H1 (cell line): ENCODE measurements around the gene TXNDC16. TPM values are rescaled to one million over a fixed set of nuclear protein-coding genes. Genes with fewer than 3 reads are reported as not detected.

ENCODE experiments used
- CTCF ChIA-PET: fragments of 300-600 bp; sonication (Branson Sonifier 250); formaldehyde crosslinking; loops from one replicate; lab custom pipeline; 2021; ENCODE audit not compliant: partially characterized antibody; lab: Charles Lee
- POLR2A ChIA-PET: fragments of 300-600 bp; sonication (Branson Sonifier 250); formaldehyde crosslinking; loops from one replicate; lab custom pipeline; 2021; ENCODE audit warnings: inconsistent platforms; ENCODE audit not compliant: partially characterized antibody; lab: Charles Lee
- DNase-seq, 2 experiments: peaks; one replicate each; pipeline versions ENCODE4 v3.0.0 to v3.0.0-alpha.2; 2010 to 2022; ENCODE audit warnings: low spot score in 2 of 2, low read depth in 1 of 2, mixed read lengths in 1 of 2
- FAIRE-seq: peaks from 2 replicates; lab custom pipeline; 2011; peaks lifted over from hg19 to GRCh38; lab: Jason Lieb, UNC
- H2AFZ ChIP-seq: 2 replicates; pipeline ENCODE4 v1.8.1; 2012; ENCODE audit warnings: low read length, inconsistent platforms
- H2AK5ac ChIP-seq: 2 replicates; pipeline ENCODE4 v1.6.1; 2013; ENCODE audit warnings: low read depth, low read length
- H2BK120ac ChIP-seq: replicated peaks from 2 replicates; pipeline ENCODE3; 2013; ENCODE audit warnings: low read depth, low read length, inconsistent platforms
- H2BK12ac ChIP-seq: 2 replicates; pipeline ENCODE4 v1.6.1; 2013; ENCODE audit warnings: low read depth, low read length
- H2BK15ac ChIP-seq: 2 replicates; pipeline ENCODE4 v1.6.1; 2013; ENCODE audit warnings: low read length
- H2BK20ac ChIP-seq: 2 replicates; pipeline ENCODE4 v1.6.1; 2013; ENCODE audit warnings: low read length
- H2BK5ac ChIP-seq: 2 replicates; pipeline ENCODE4 v1.6.1; 2013; ENCODE audit warnings: low read depth, low read length
- H3K14ac ChIP-seq: 2 replicates; pipeline ENCODE4 v1.6.1; 2013; ENCODE audit warnings: inconsistent platforms; ENCODE audit not compliant: insufficient read length
- H3K18ac ChIP-seq: 2 replicates; pipeline ENCODE4 v1.6.1; 2013; ENCODE audit warnings: low read length; ENCODE audit errors: extremely low read depth
- H3K23ac ChIP-seq: 2 replicates; pipeline ENCODE4 v1.6.1; 2013; ENCODE audit warnings: inconsistent platforms; ENCODE audit not compliant: insufficient read length
- H3K23me2 ChIP-seq: 2 replicates; pipeline ENCODE4 v1.6.1; 2013; ENCODE audit warnings: low read depth, low read length
- H3K27ac ChIP-seq: 2 replicates; pipeline ENCODE4 v1.6.1; 2011; ENCODE audit warnings: low read depth, low read length, inconsistent platforms
- H3K27me3 ChIP-seq, 4 experiments: replicated peaks in 1 of 4; 1 replicate in 1 of 4; 2 replicates in 3 of 4; pipeline versions ENCODE4 v1.6.1 to v1.8.1; 2011 to 2013; ENCODE audit warnings: low read length in 3 of 4, mild to moderate bottlenecking in 3 of 4, inconsistent platforms in 2 of 4, mixed read lengths in 2 of 4, moderate library complexity in 1 of 4; ENCODE audit not compliant: control insufficient read depth in 3 of 4, insufficient read depth in 3 of 4; ENCODE audit errors: extremely low read depth in 1 of 4
- H3K36me3 ChIP-seq, 4 experiments: 2 replicates each; pipeline versions ENCODE4 v1.6.1 to v1.8.1; 2011 to 2013; ENCODE audit warnings: mild to moderate bottlenecking in 4 of 4, low read length in 3 of 4, moderate library complexity in 2 of 4, control low read depth in 1 of 4, inconsistent platforms in 1 of 4; ENCODE audit not compliant: insufficient read depth in 4 of 4, control insufficient read depth in 2 of 4
- H3K4ac ChIP-seq: replicated peaks from 2 replicates; pipeline ENCODE3; 2013; ENCODE audit warnings: low read length, low read depth, mixed read lengths, inconsistent platforms; ENCODE audit not compliant: insufficient read length
- H3K4me1 ChIP-seq, 4 experiments: replicated peaks in 1 of 4; 1 replicate in 1 of 4; 2 replicates in 3 of 4; pipeline versions ENCODE4 v1.6.1 to v1.8.1; 2011 to 2013; ENCODE audit warnings: low read length in 3 of 4, inconsistent platforms in 2 of 4, mixed read lengths in 1 of 4; ENCODE audit not compliant: insufficient read depth in 4 of 4, control insufficient read depth in 3 of 4
- H3K4me2 ChIP-seq, 2 experiments: 2 replicates each; pipeline versions ENCODE4 v1.6.1 to v1.8.1; 2011 to 2013; ENCODE audit warnings: low read depth in 2 of 2, low read length in 2 of 2, control low read depth in 1 of 2, inconsistent platforms in 1 of 2, mild to moderate bottlenecking in 1 of 2; ENCODE audit not compliant: insufficient read depth in 1 of 2
- H3K4me3 ChIP-seq, 4 experiments: fragments of 200-600, 300-600 bp in 1 of 4; sonication (generic), shearing (Covaris generic), sonication (Bioruptor Twin) in 1 of 4; 2 replicates each; pipeline versions ENCODE4 v1.5.1 to v1.8.1; 2011 to 2016; ENCODE audit warnings: low read length in 4 of 4, low read depth in 3 of 4, control low read depth in 2 of 4, inconsistent platforms in 2 of 4, mild to moderate bottlenecking in 2 of 4, mixed read lengths in 1 of 4, moderate library complexity in 1 of 4; ENCODE audit not compliant: insufficient read depth in 2 of 4; ENCODE audit errors: extremely low read depth in 1 of 4
- H3K56ac ChIP-seq: replicated peaks from 2 replicates; pipeline ENCODE3; 2013; ENCODE audit warnings: low read depth, mild to moderate bottlenecking, mixed read lengths, low read length, inconsistent platforms; ENCODE audit not compliant: insufficient read length
- H3K79me1 ChIP-seq: 2 replicates; pipeline ENCODE4 v1.6.1; 2013; ENCODE audit warnings: low read depth, low read length, control low read depth
- H3K79me2 ChIP-seq, 2 experiments: 2 replicates each; pipeline versions ENCODE4 v1.6.1 to v1.8.1; 2012 to 2013; ENCODE audit warnings: low read length in 2 of 2, mild to moderate bottlenecking in 2 of 2, inconsistent platforms in 1 of 2; ENCODE audit not compliant: insufficient read depth in 2 of 2, control insufficient read depth in 1 of 2
- H3K9ac ChIP-seq, 4 experiments: replicated peaks in 1 of 4; 1 replicate in 1 of 4; 2 replicates in 3 of 4; pipeline versions ENCODE4 v1.6.1 to v1.8.1; 2011 to 2013; ENCODE audit warnings: low read depth in 3 of 4, low read length in 3 of 4, control low read depth in 2 of 4, mild to moderate bottlenecking in 2 of 4, moderate library complexity in 2 of 4, inconsistent platforms in 1 of 4; ENCODE audit errors: extremely low read depth in 1 of 4
- H3K9me3 ChIP-seq, 2 experiments: 2 replicates each; pipeline versions ENCODE4 v1.6.1 to v1.8.1; 2012 to 2013; ENCODE audit warnings: mild to moderate bottlenecking in 2 of 2, moderate library complexity in 2 of 2, control low read depth in 1 of 2, inconsistent platforms in 1 of 2, low read depth in 1 of 2, low read length in 1 of 2, mixed read lengths in 1 of 2; ENCODE audit not compliant: insufficient read depth in 2 of 2
- H4K20me1 ChIP-seq, 2 experiments: replicated peaks in 1 of 2; 2 replicates each; pipeline versions ENCODE3 to v1.8.1; 2011 to 2013; ENCODE audit warnings: inconsistent platforms in 2 of 2, low read length in 2 of 2, mild to moderate bottlenecking in 1 of 2; ENCODE audit not compliant: insufficient read depth in 2 of 2, control insufficient read depth in 1 of 2
- H4K5ac ChIP-seq: 2 replicates; pipeline ENCODE4 v1.6.1; 2013; ENCODE audit warnings: low read length, low read depth, mixed read lengths, inconsistent platforms; ENCODE audit not compliant: insufficient read length
- H4K8ac ChIP-seq: 2 replicates; pipeline ENCODE4 v1.8.0; 2013; ENCODE audit warnings: mild to moderate bottlenecking, moderate library complexity, low read length, inconsistent platforms; ENCODE audit not compliant: insufficient read depth; ENCODE audit errors: extremely low read depth
- H4K91ac ChIP-seq: replicated peaks from 2 replicates; pipeline ENCODE3; 2013; ENCODE audit warnings: low read length, mixed read lengths, inconsistent platforms; ENCODE audit not compliant: insufficient read length
- ATF2 ChIP-seq: IDR thresholded peaks from 2 replicates; pipeline ENCODE4 v1.6.1; 2012; ENCODE audit warnings: low read length, inconsistent platforms
- CBX8 ChIP-seq: fragments of 300-800, 300-1000 bp; sonication (generic); IDR thresholded peaks from 2 replicates; pipeline ENCODE4 v1.7.1; 2016; ENCODE audit warnings: low read depth, low read length, borderline replicate concordance
- EGR1 ChIP-seq: IDR thresholded peaks from 2 replicates; pipeline ENCODE4 v1.6.1; 2011; ENCODE audit warnings: low read depth, low read length, borderline replicate concordance
- EP300 ChIP-seq, 2 experiments: IDR thresholded peaks; 1 replicate in 1 of 2; 2 replicates in 1 of 2; pipeline ENCODE4 v1.6.1; 2011 to 2012; ENCODE audit warnings: low read depth in 2 of 2, low read length in 2 of 2, mild to moderate bottlenecking in 2 of 2, borderline replicate concordance in 1 of 2, inconsistent platforms in 1 of 2, moderate library complexity in 1 of 2
- GTF2F1 ChIP-seq: IDR thresholded peaks from 2 replicates; pipeline ENCODE4 v1.6.1; 2012; ENCODE audit warnings: low read depth, low read length, improper control_type of control experiment, borderline replicate concordance
- JUN ChIP-seq: IDR thresholded peaks from 2 replicates; pipeline ENCODE4 v1.6.1; 2011; ENCODE audit warnings: low read depth, mild to moderate bottlenecking, improper control_type of control experiment, low read length
- KDM4A ChIP-seq: IDR thresholded peaks from one replicate; pipeline ENCODE4 v1.7.1; 2012; ENCODE audit warnings: low read depth, mild to moderate bottlenecking, moderate library complexity, low read length, inconsistent platforms; ENCODE audit not compliant: severe bottlenecking
- PHF8 ChIP-seq: fragments of 200-600 bp; sonication (generic); conservative IDR thresholded peaks from 2 replicates; pipeline ENCODE4 v1.7.1; 2012; ENCODE audit warnings: low read depth, mild to moderate bottlenecking, inconsistent platforms, low read length, moderate library complexity
- POLR2A ChIP-seq, 2 experiments: IDR thresholded peaks; 1 replicate in 1 of 2; 2 replicates in 1 of 2; pipeline ENCODE4 v1.6.1; 2011; ENCODE audit warnings: low read depth in 2 of 2, low read length in 2 of 2, mild to moderate bottlenecking in 2 of 2; ENCODE audit errors: control extremely low read depth in 1 of 2
- SIRT6 ChIP-seq: IDR thresholded peaks from one replicate; pipeline ENCODE4 v1.7.1; 2012; ENCODE audit warnings: low read length, inconsistent platforms
- WGBS, 2 experiments: shearing (Covaris generic) in 1 of 2; methylation state at CpG; one replicate each; pipeline versions ENCODE4 v1.1.6 to v1.1.7; 2013 to 2015; ENCODE audit warnings: low lambda C conversion rate in 2 of 2, mixed read lengths in 2 of 2, inconsistent platforms in 1 of 2, low coverage in 1 of 2, missing lambda C conversion rate in 1 of 2; ENCODE audit not compliant: insufficient replicate concordance in 2 of 2, insufficient coverage in 1 of 2, insufficient read length in 1 of 2; ENCODE audit errors: extremely low coverage in 1 of 2, missing lambda C conversion rate in 1 of 2; 5-methylcytosine and 5-hydroxymethylcytosine counted together
- polyA plus RNA-seq, 7 experiments: library from polyadenylated mRNA; depleted of rRNA in 3 of 7; stranded (reverse) in 5 of 7; unstranded in 2 of 7; fragments of >200 nt in 5 of 7; fragments of 200-250 nt in 2 of 7; gene quantifications; 1 replicate in 5 of 7; 2 replicates in 1 of 7; 4 replicates in 1 of 7; pipeline versions ENCODE4 v1.2.1 to v1.2.3, GENCODE V29; 2011 to 2013; ENCODE audit warnings: missing spikeins in 2 of 7, mixed read lengths in 2 of 7
- total RNA-seq: library from RNA; stranded (reverse); fragmentation: NEBNext Ultra II Directional; extraction: Animal tissue kit (Norgen Biotek cat#: 25700); gene quantifications from 2 replicates; pipeline ENCODE4 v1.2.1, GENCODE V29; 2021

TXNDC16 gene
- total and polyA plus RNA-seq, 2 of the 8 experiments (the other 6 are each of a cell fraction or from before 2014, with no cell fraction given) = 6.7 to 14.3 TPM

GRCh38 chr14:52547027-52547426 lies 5.3 kb downstream of the TXNDC16 start:
- TF ChIP-seq GTF2F1 = no peak
- TF ChIP-seq EGR1 = no peak
- TF ChIP-seq SIRT6 = no peak
- TF ChIP-seq ATF2 = no peak
- no peak for TF ChIP-seq EP300 (IDR thresholded peaks at IDR 0.05; ENCODE audit: borderline replicate concordance in 1 of 2, low read depth in 2 of 2, low read length in 2 of 2)
- no peak for TF ChIP-seq POLR2A (IDR thresholded peaks at IDR 0.05; ENCODE audit: control extremely low read depth in 1 of 2, low read depth in 2 of 2, low read length in 2 of 2)
- TF ChIP-seq CBX8 = no peak
- TF ChIP-seq KDM4A = no peak
- TF ChIP-seq JUN = no peak
- no peak for TF ChIP-seq PHF8
- TF ChIP-seq, all 59 proteins: peak for 0
- H4K91ac ChIP-seq = no peak overlapping the region

More at GRCh38 chr14:52547027-52547426, 5.3 kb downstream of the TXNDC16 start:
- H3K18ac ChIP-seq = no peak overlapping the region
- peaks cover 0 to 28% of the 10 kb centered on the region in 2 experiments; a peak in 2 of 4 replicates for H3K79me2 ChIP-seq
- H2BK20ac ChIP-seq = no peak overlapping the region
- H3K4ac ChIP-seq = no peak overlapping the region
- H4K8ac ChIP-seq = no peak overlapping the region
- POLR2A ChIA-PET = no interaction called here
- peaks cover 1 to 7% (median 3%) of the 10 kb centered on the region in 4 experiments; a peak in 3 of 7 replicates for H3K4me1 ChIP-seq
- no peak overlapping the region for H4K5ac ChIP-seq
- no peak overlapping the region for H2BK12ac ChIP-seq
- H2AK5ac ChIP-seq = no peak overlapping the region
- H3K4me2 ChIP-seq = no peak overlapping the region
- H3K79me1 ChIP-seq = peaks cover 2% of the 10 kb centered on the region
- H3K23ac ChIP-seq = no peak overlapping the region
- no peaks in the 10 kb centered on the region for H3K27me3 ChIP-seq
- no peak overlapping the region for H3K14ac ChIP-seq
- CTCF ChIA-PET = no interaction called here
- H2BK5ac ChIP-seq = no peak overlapping the region
- no peak for DNase-seq
- H2BK120ac ChIP-seq = no peak overlapping the region
- no peak for FAIRE-seq
- no peak overlapping the region for H2AFZ ChIP-seq
- no peaks in the 10 kb centered on the region for H3K9me3 ChIP-seq
- H3K56ac ChIP-seq = no peak overlapping the region
- no peak overlapping the region for H2BK15ac ChIP-seq
- no peak overlapping the region for H3K9ac ChIP-seq
- peaks cover 0 to 4% (median 0%) of the 10 kb centered on the region in 4 experiments; a peak in 1 of 8 replicates for H3K36me3 ChIP-seq
- peaks cover 0 to 2% of the 10 kb centered on the region in 2 experiments for H4K20me1 ChIP-seq
- H3K23me2 ChIP-seq = peaks cover 4% of the 10 kb centered on the region; the same call in 1 of the 2 replicates
- no peak overlapping the region for H3K27ac ChIP-seq
- H3K4me3 ChIP-seq = no peak overlapping the region
- WGBS, 2 experiments = 86% methylated on average over 2 of the region's 2 CpGs; no CpG with 5 or more reads in 1 of the 2 experiments
